K562 (cell line): ENCODE results near the gene GREB1. TPM values are rescaled to one million over a fixed set of nuclear protein-coding genes. Genes with fewer than 3 reads are reported as not detected.

Source experiments
- ATAC-seq: fragments of 200-7000 bp; cut with Tn5 transposase; 3 replicates; pipeline ENCODE4 v1.9.1; 2020; ENCODE audit warnings: moderate library complexity
- BruUV-seq: library from RNA; stranded (reverse); fragments of 400-500 nt; replicated peaks from 2 replicates; lab custom pipeline; 2021; lab: Mats Ljungman, UMichigan
- CTCF ChIA-PET: fragments of 300-600 bp; formaldehyde crosslinking; extraction: SDS; loops from one replicate; lab custom pipeline; 2021; ENCODE audit warnings: low intra/inter-chr PET ratio; lab: Yijun Ruan, JAX
- POLR2A ChIA-PET: fragments of 300-600, 350-650 bp; sonication (Branson Sonifier 250); formaldehyde crosslinking; extraction: SDS; loops from one replicate; lab custom pipeline; 2021; ENCODE audit warnings: antibody characterized with exemption, inconsistent platforms; lab: Yijun Ruan, JAX
- DNase-seq, 4 experiments: peaks; one replicate each; pipeline versions ENCODE4 v3.0.0 to v3.0.0-alpha.2; 2011 to 2018; ENCODE audit warnings: low spot score in 3 of 4, mixed read lengths in 3 of 4; ENCODE audit errors: extremely low read depth in 1 of 4
- FAIRE-seq: peaks from 2 replicates; lab custom pipeline; 2011; peaks lifted over from hg19 to GRCh38; lab: Jason Lieb, UNC
- H2AFZ ChIP-seq: 2 replicates; pipeline ENCODE4 v1.6.0; 2011; ENCODE audit warnings: low read depth, low read length, control low read depth, inconsistent platforms
- H3K27ac ChIP-seq: fragments of 200-600 bp; 3 replicates; pipeline ENCODE4 v1.8.0; 2011; ENCODE audit warnings: low read depth, mild to moderate bottlenecking, control low read depth, inconsistent platforms, low read length, moderate library complexity, mixed read lengths; ENCODE audit errors: extremely low read depth
- H3K27me3 ChIP-seq, 2 experiments: fragments of 300-600 bp in 1 of 2; 2 replicates in 1 of 2; 3 replicates in 1 of 2; pipeline versions ENCODE4 v1.6.0 to v1.8.0; 2011; ENCODE audit warnings: inconsistent platforms in 2 of 2, low read length in 2 of 2, mild to moderate bottlenecking in 1 of 2, mixed read lengths in 1 of 2, moderate library complexity in 1 of 2; ENCODE audit not compliant: control insufficient read depth in 2 of 2, insufficient read depth in 2 of 2
- H3K36me3 ChIP-seq: fragments of 300-600 bp; 3 replicates; pipeline ENCODE4 v1.8.0; 2011; ENCODE audit warnings: mild to moderate bottlenecking, low read length, inconsistent platforms; ENCODE audit not compliant: control insufficient read depth, insufficient read depth
- H3K4me1 ChIP-seq, 2 experiments: fragments of 200-600 bp in 1 of 2; replicated peaks in 1 of 2; 2 replicates in 1 of 2; 3 replicates in 1 of 2; pipeline versions ENCODE4 v1.5.1 to v1.8.0; 2011; ENCODE audit warnings: inconsistent platforms in 2 of 2, low read length in 2 of 2, mild to moderate bottlenecking in 1 of 2, mixed read lengths in 1 of 2, moderate library complexity in 1 of 2; ENCODE audit not compliant: control insufficient read depth in 2 of 2, insufficient read depth in 2 of 2
- H3K4me2 ChIP-seq: 2 replicates; pipeline ENCODE4 v1.6.1; 2011; ENCODE audit warnings: low read length, control low read depth, inconsistent platforms, mixed read lengths; ENCODE audit not compliant: insufficient read depth
- H3K4me3 ChIP-seq: fragments of 200-600 bp; sonication (generic), shearing (Covaris generic); 2 replicates; pipeline ENCODE4 v1.5.1; 2016; ENCODE audit warnings: control low read depth, inconsistent platforms
- H3K79me2 ChIP-seq: fragments of 200-600 bp; 3 replicates; pipeline ENCODE4 v1.8.0; 2011; ENCODE audit warnings: low read length, inconsistent platforms; ENCODE audit not compliant: control insufficient read depth, insufficient read depth
- H3K9ac ChIP-seq, 2 experiments: 2 replicates each; pipeline versions ENCODE4 v1.6.0 to v1.6.1; 2011; ENCODE audit warnings: low read depth in 2 of 2, low read length in 2 of 2, control low read depth in 1 of 2, inconsistent platforms in 1 of 2, mild to moderate bottlenecking in 1 of 2, mixed read lengths in 1 of 2; ENCODE audit not compliant: insufficient read depth in 1 of 2
- H3K9me1 ChIP-seq: one replicate; pipeline ENCODE4 v1.6.0; 2011; ENCODE audit warnings: inconsistent platforms, mild to moderate bottlenecking, low read length, moderate library complexity; ENCODE audit not compliant: control insufficient read depth, insufficient read depth
- H3K9me3 ChIP-seq: replicated peaks from 2 replicates; pipeline ENCODE4 v1.5.1; 2011; ENCODE audit warnings: low read depth, low read length, inconsistent platforms; ENCODE audit not compliant: control insufficient read depth, insufficient read depth
- H4K20me1 ChIP-seq: replicated peaks from 2 replicates; pipeline ENCODE4 v1.6.1; 2011; ENCODE audit warnings: low read length, inconsistent platforms, mixed read lengths; ENCODE audit not compliant: control insufficient read depth, insufficient read depth
- EWSR1 ChIP-seq: fragments of 450-650 bp; IDR thresholded peaks from 2 replicates; pipeline ENCODE4 v1.6.1; 2018; ENCODE audit warnings: borderline replicate concordance, mild to moderate bottlenecking, low read depth, moderate library complexity; ENCODE audit not compliant: partially characterized antibody
- FOSL1 ChIP-seq: fragments of 200-800 bp; sonication (Bioruptor generic); conservative IDR thresholded peaks from 2 replicates; pipeline ENCODE4 v1.6.1; 2016; ENCODE audit warnings: missing genetic modification characterization, missing compliant biosample characterization
- MXI1 ChIP-seq: IDR thresholded peaks from 2 replicates; pipeline ENCODE4 v1.6.1; 2011; ENCODE audit warnings: low read depth, mild to moderate bottlenecking, improper control_type of control experiment, low read length
- PHF20 ChIP-seq: fragments of 450-650 bp; IDR thresholded peaks from 2 replicates; pipeline ENCODE4 v1.6.1; 2018; ENCODE audit not compliant: partially characterized antibody
- SIN3A ChIP-seq, 2 experiments: fragments of 150-350 bp in 1 of 2; IDR thresholded peaks; 2 replicates each; pipeline ENCODE4 v1.6.1; 2011 to 2016; ENCODE audit warnings: borderline replicate concordance in 2 of 2, low read depth in 2 of 2, low read length in 2 of 2, mild to moderate bottlenecking in 2 of 2, moderate library complexity in 2 of 2; ENCODE audit not compliant: control insufficient read depth in 1 of 2
- SMARCE1 ChIP-seq: fragments of 450-650 bp; IDR thresholded peaks from 2 replicates; pipeline ENCODE4 v1.7.1; 2016; ENCODE audit warnings: mild to moderate bottlenecking
- TEAD1 ChIP-seq, 2 experiments: fragments of 450-650 bp in 1 of 2; sonication (generic) in 1 of 2; formaldehyde crosslinking; IDR thresholded peaks; 2 replicates each; pipeline versions ENCODE4 v1.4.0 to v1.8.0; 2020 to 2022; ENCODE audit warnings: mild to moderate bottlenecking in 2 of 2, missing genetic modification reagents in 1 of 2
- ZNF121 ChIP-seq: sonication (generic); formaldehyde crosslinking; conservative IDR thresholded peaks from 2 replicates; pipeline ENCODE4 v1.8.0; 2022; ENCODE audit warnings: missing genetic modification reagents
- ZNF232 ChIP-seq: sonication (generic); formaldehyde crosslinking; IDR thresholded peaks from 2 replicates; pipeline ENCODE4 v1.8.0; 2022; ENCODE audit warnings: mild to moderate bottlenecking, missing genetic modification reagents
- ZNF57 ChIP-seq: fragments of 450-650 bp; formaldehyde crosslinking; IDR thresholded peaks from 2 replicates; pipeline ENCODE4 v1.4.0; 2020; ENCODE audit warnings: mild to moderate bottlenecking, moderate library complexity
- ZNF584 ChIP-seq: fragments of 200-800 bp; sonication (Bioruptor generic); IDR thresholded peaks from 2 replicates; pipeline ENCODE4 v1.6.1; 2016; ENCODE audit warnings: low read depth, mild to moderate bottlenecking, missing genetic modification characterization, missing compliant biosample characterization
- WGBS: fragments of 100-300 bp; shearing (Covaris generic); methylation state at CpG from one replicate; pipeline ENCODE4 v1.1.6; 2016; ENCODE audit warnings: low coverage, mixed read lengths; ENCODE audit not compliant: insufficient coverage; ENCODE audit errors: missing lambda C conversion rate; 5-methylcytosine and 5-hydroxymethylcytosine counted together
- in situ Hi-C: fragments of 300-500 bp; cut with MboI; formaldehyde crosslinking; loops from 4 replicates; pipeline ENCODE4 v1.15.0; 2018; ENCODE audit warnings: inconsistent platforms, mixed read lengths
- intact Hi-C: fragments of 100-400 bp; cut with micrococcal nuclease; formaldehyde crosslinking; loops from 2 replicates; pipeline ENCODE4 v1.14.2; 2022
- polyA plus RNA-seq, 8 experiments: library from polyadenylated mRNA; depleted of rRNA in 4 of 8; stranded (reverse) in 5 of 8; unstranded in 3 of 8; fragments of >200 nt; fragmentation: Nextera tagmentation in 2 of 8; fragmentation: Illumina TruSeq in 1 of 8; extraction: Ambion mirVana in 2 of 8; extraction: Trizol in 1 of 8; gene quantifications; 2 replicates each; pipeline versions ENCODE4 v1.2.1 to v1.2.3, GENCODE V29; 2011 to 2014; ENCODE audit warnings: inconsistent platforms in 1 of 8, missing spikeins in 1 of 8
- total RNA-seq, 7 experiments: library from RNA; depleted of rRNA in 6 of 7; stranded (reverse); fragments of >200 nt in 6 of 7; fragmentation: Illumina TruSeq in 2 of 7; extraction: Trizol in 2 of 7; gene quantifications; 2 replicates each; pipeline versions ENCODE4 v1.2.1 to v1.2.3, GENCODE V29; 2011 to 2021; ENCODE audit warnings: low replicate concordance in 1 of 7
- TF ChIP-seq, protein P1 (sequence below): fragments of 450-650 bp; IDR thresholded peaks from 2 replicates; pipeline ENCODE4 v1.6.1; 2017; ENCODE audit warnings: antibody characterized with exemption
- TF ChIP-seq, protein P2 (sequence below): sonication (generic); IDR thresholded peaks from 2 replicates; pipeline ENCODE4 v1.6.1; 2016
- TF ChIP-seq, protein P3 (sequence below): fragments of 450-650 bp; IDR thresholded peaks from 2 replicates; pipeline ENCODE4 v1.6.1; 2018; ENCODE audit warnings: mild to moderate bottlenecking, low read depth; ENCODE audit not compliant: partially characterized antibody
- TF ChIP-seq, protein P4 (sequence below): fragments of 250-450 bp; sonication (Bioruptor Pico); IDR thresholded peaks from 2 replicates; pipeline ENCODE4 v1.5.0; 2021

The GREB1 gene
- total and polyA plus RNA-seq, 9 of the 15 experiments (the other 6 are each of a cell fraction or from before 2014, with no cell fraction given), result 0.04 to 0.86 (median 0.10) TPM; not detected in 1

DNA sequence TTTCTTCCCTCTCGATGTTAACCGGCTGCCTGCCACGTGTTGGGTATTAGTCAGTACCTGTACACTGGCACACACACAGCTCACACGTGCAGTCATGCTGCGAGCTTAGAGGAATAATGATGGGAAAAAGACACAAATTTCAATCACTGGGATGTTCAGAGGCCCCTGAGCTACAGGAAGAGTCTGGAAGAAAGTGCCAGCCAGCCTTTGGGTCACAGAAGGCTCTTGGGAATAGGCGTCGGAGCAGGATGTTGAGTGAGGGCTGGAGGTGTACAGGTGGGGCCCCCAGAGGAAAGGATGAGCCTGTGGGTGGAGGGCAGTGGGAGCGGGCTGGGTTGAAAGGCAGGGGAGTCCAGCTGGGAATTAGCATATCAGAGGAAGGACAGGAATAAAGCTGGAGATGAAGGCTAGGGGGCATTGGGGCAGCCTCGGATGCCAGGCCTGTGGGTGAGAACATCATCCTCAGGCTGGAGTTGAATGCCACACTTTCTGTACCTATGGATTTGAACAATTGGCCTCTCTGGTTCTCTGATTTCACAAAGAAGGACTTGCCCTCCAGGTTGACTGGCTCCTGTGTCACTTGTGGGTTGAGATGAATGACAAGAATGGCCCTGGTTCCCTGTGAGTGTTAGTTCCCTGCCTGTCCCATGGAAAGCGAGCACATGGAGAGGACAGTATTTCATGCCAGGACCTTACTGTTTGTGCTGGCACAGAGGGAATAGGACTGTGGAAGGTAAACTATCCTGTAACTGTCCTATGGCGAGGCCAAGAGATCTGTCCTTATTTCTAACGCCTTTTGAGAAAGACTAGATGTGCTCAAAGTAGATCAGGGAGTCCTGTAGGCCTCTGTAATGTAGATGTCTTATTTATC, 40.6 kb downstream of the GREB1 start:
- ATAC-seq (no peak), FAIRE-seq (no peak), DNase-seq (no peak)
- Histone ChIP-seq H4K20me1 (no peaks in the 10 kb centered on the region), H3K79me2 (no peaks in the 10 kb centered on the region), H3K27ac (no peak overlapping the region), H3K4me3 (no peak overlapping the region), H3K36me3 (no peaks in the 10 kb centered on the region), H3K9ac (no peak overlapping the region), H3K27me3 (peaks cover 19 to 82% of the 10 kb centered on the region in 2 experiments; a peak in 4 of 5 replicates), H2AFZ (no peak overlapping the region), H3K9me3 (no peaks in the 10 kb centered on the region), H3K4me2 (no peak overlapping the region), H3K4me1 (peaks cover 5 to 9% of the 10 kb centered on the region in 2 experiments; a peak in 3 of 5 replicates), H3K9me1 (no peaks in the 10 kb centered on the region)
- ChIA-PET CTCF (no interaction called here), POLR2A (interaction anchor here (1.1 kb wide), 1 partner anchor 279 kb away, joined by 4 read pairs; no protein-coding TSS in a partner anchor)
- in situ Hi-C loops (no loop called here), intact Hi-C loops (no loop called here)
- 14% methylated on average over 12 of the region's 12 CpGs for WGBS
- BruUV-seq, result no TSS peak
- TF ChIP-seq ZNF121 (no peak), SIN3A (IDR thresholded peaks at IDR 0.05; ENCODE audit: borderline replicate concordance in 2 of 2, control insufficient read depth in 1 of 2, low read depth in 2 of 2, low read length in 2 of 2) (no peak), TEAD1 (CRISPR knock-in tag; IDR thresholded peaks at IDR 0.05) (no peak), EWSR1 (no peak), ZNF232 (no peak), MXI1 (no peak), SMARCE1 (no peak), FOSL1 (tag) (no peak), PHF20 (no peak), ZNF584 (CRISPR knock-in tag) (no peak), ZNF57 (CRISPR knock-in tag) (no peak)
- TF ChIP-seq, protein P1, sequence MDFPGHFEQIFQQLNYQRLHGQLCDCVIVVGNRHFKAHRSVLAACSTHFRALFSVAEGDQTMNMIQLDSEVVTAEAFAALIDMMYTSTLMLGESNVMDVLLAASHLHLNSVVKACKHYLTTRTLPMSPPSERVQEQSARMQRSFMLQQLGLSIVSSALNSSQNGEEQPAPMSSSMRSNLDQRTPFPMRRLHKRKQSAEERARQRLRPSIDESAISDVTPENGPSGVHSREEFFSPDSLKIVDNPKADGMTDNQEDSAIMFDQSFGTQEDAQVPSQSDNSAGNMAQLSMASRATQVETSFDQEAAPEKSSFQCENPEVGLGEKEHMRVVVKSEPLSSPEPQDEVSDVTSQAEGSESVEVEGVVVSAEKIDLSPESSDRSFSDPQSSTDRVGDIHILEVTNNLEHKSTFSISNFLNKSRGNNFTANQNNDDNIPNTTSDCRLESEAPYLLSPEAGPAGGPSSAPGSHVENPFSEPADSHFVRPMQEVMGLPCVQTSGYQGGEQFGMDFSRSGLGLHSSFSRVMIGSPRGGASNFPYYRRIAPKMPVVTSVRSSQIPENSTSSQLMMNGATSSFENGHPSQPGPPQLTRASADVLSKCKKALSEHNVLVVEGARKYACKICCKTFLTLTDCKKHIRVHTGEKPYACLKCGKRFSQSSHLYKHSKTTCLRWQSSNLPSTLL, result no peak
- TF ChIP-seq, protein P2, sequence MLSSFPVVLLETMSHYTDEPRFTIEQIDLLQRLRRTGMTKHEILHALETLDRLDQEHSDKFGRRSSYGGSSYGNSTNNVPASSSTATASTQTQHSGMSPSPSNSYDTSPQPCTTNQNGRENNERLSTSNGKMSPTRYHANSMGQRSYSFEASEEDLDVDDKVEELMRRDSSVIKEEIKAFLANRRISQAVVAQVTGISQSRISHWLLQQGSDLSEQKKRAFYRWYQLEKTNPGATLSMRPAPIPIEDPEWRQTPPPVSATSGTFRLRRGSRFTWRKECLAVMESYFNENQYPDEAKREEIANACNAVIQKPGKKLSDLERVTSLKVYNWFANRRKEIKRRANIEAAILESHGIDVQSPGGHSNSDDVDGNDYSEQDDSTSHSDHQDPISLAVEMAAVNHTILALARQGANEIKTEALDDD, result no peak
- TF ChIP-seq, protein P3, sequence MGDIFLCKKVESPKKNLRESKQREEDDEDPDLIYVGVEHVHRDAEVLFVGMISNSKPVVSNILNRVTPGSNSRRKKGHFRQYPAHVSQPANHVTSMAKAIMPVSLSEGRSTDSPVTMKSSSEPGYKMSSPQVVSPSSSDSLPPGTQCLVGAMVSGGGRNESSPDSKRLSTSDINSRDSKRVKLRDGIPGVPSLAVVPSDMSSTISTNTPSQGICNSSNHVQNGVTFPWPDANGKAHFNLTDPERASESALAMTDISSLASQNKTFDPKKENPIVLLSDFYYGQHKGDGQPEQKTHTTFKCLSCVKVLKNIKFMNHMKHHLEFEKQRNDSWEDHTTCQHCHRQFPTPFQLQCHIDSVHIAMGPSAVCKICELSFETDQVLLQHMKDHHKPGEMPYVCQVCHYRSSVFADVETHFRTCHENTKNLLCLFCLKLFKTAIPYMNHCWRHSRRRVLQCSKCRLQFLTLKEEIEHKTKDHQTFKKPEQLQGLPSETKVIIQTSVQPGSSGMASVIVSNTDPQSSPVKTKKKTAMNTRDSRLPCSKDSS, result no peak
- TF ChIP-seq, protein P4, sequence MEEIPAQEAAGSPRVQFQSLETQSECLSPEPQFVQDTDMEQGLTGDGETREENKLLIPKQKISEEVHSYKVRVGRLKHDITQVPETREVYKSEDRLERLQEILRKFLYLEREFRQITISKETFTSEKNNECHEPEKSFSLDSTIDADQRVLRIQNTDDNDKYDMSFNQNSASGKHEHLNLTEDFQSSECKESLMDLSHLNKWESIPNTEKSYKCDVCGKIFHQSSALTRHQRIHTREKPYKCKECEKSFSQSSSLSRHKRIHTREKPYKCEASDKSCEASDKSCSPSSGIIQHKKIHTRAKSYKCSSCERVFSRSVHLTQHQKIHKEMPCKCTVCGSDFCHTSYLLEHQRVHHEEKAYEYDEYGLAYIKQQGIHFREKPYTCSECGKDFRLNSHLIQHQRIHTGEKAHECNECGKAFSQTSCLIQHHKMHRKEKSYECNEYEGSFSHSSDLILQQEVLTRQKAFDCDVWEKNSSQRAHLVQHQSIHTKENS (CRISPR knock-in tag), result no peak
